Endodermal cell (in vitro differentiated cells): Measurements from ENCODE around the gene F2RL1. TPM values are rescaled to one million over a fixed set of nuclear protein-coding genes. Genes with fewer than 3 reads are reported as not detected.

Source experiments
- DNase-seq: peaks from one replicate; pipeline ENCODE4 v3.0.0-alpha.2; 2017
- H3K27ac ChIP-seq: 2 replicates; pipeline ENCODE4 v1.5.1; 2013; ENCODE audit warnings: mild to moderate bottlenecking, low read depth, low read length, moderate library complexity
- H3K27me3 ChIP-seq: 2 replicates; pipeline ENCODE4 v1.6.1; 2013; ENCODE audit warnings: mild to moderate bottlenecking, low read length, moderate library complexity; ENCODE audit not compliant: insufficient read depth, control insufficient read depth, poor library complexity, severe bottlenecking
- H3K36me3 ChIP-seq: 2 replicates; pipeline ENCODE4 v1.7.0; 2013; ENCODE audit warnings: mild to moderate bottlenecking, low read length, moderate library complexity; ENCODE audit not compliant: control insufficient read depth, insufficient read depth
- H3K4me1 ChIP-seq: one replicate; pipeline ENCODE4 v1.7.0; 2013; ENCODE audit warnings: low read length; ENCODE audit not compliant: control insufficient read depth, insufficient read depth
- H3K4me3 ChIP-seq: 2 replicates; pipeline ENCODE4 v1.5.1; 2013; ENCODE audit warnings: mild to moderate bottlenecking, low read length, moderate library complexity
- H3K9ac ChIP-seq: 2 replicates; pipeline ENCODE4 v1.6.1; 2013; ENCODE audit warnings: mild to moderate bottlenecking, low read length, moderate library complexity; ENCODE audit not compliant: poor library complexity, severe bottlenecking; ENCODE audit errors: extremely low read depth
- H3K9me3 ChIP-seq: 2 replicates; pipeline ENCODE4 v1.6.1; 2013; ENCODE audit warnings: mild to moderate bottlenecking, low read length, moderate library complexity; ENCODE audit not compliant: control insufficient read depth
- H3K27ac Mint-ChIP-seq: 2 replicates; pipeline ENCODE4 v1.8.0; 2020; ENCODE audit warnings: mixed read lengths
- H3K27me3 Mint-ChIP-seq: 2 replicates; pipeline ENCODE4 v1.8.0; 2021; ENCODE audit warnings: mild to moderate bottlenecking, mixed read lengths; ENCODE audit not compliant: insufficient read depth
- H3K36me3 Mint-ChIP-seq: 2 replicates; pipeline ENCODE4 v1.8.0; 2020; ENCODE audit warnings: low read depth, mixed read lengths
- H3K4me1 Mint-ChIP-seq: 2 replicates; pipeline ENCODE4 v1.8.0; 2020; ENCODE audit warnings: mixed read lengths
- H3K4me3 Mint-ChIP-seq: 2 replicates; pipeline ENCODE4 v1.8.0; 2020; ENCODE audit warnings: mild to moderate bottlenecking, moderate library complexity, mixed read lengths
- H3K9me3 Mint-ChIP-seq: 2 replicates; pipeline ENCODE4 v1.8.0; 2020; ENCODE audit warnings: mild to moderate bottlenecking, mixed read lengths
- CTCF ChIP-seq: fragments of 200-600 bp; sonication (generic); conservative IDR thresholded peaks from 2 replicates; pipeline ENCODE4 v1.5.0; 2021; ENCODE audit warnings: antibody characterized with exemption, mild to moderate bottlenecking
- WGBS, 2 experiments: methylation state at CpG; one replicate each; pipeline versions ENCODE4 v1.1.5 to v1.1.7; 2013; ENCODE audit warnings: missing lambda C conversion rate in 2 of 2, mixed read lengths in 1 of 2; ENCODE audit not compliant: insufficient coverage in 1 of 2, insufficient read length in 1 of 2; 5-methylcytosine and 5-hydroxymethylcytosine counted together
- total RNA-seq, 2 donors: library from RNA; stranded (reverse); fragmentation: NEBNext Ultra II Directional in 1 of 2; extraction: Animal tissue kit (Norgen Biotek cat#: 25700) in 1 of 2; gene quantifications; 2 replicates in 1 of 2; 3 replicates in 1 of 2; pipeline ENCODE4 v1.2.1, GENCODE V29; 2021

F2RL1 gene
- total RNA-seq, 2 donors from 2014 or later: 13.4 to 18.2 TPM

DNA sequence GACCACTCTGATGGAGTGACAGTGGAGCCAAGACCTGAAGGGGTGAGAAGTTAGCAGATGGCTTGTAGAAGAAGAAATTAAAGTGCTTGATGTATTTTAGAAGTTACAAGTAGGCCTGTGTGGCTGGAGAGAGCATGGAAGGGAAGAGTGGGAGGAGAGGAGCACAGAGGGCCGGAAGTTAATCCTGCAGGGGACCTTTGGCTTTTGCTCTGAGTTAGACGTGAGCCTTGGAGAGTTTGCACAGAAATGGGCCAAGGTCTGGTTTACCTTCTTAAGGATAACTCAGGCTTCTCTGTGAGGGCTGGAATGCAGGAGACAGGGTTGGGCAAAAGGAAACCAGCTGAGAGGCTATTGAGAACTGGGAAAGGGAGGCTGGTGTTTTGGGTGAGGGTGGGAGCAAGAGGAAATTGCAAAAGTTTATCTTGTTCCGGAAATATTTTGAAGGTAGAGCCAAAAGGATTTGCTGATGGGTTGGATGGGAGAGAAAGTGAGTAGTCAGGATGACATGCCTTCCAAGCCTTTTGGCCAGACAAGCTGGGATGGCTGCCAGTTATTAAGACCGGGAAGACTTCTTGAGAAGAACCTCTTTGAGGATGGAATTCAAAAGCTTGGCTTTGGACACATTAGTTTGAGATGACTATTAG lies 17.5 kb upstream of the F2RL1 start:
- H3K27me3 ChIP-seq: peaks cover 4% of the 10 kb centered on the region
- Mint-ChIP-seq H3K27me3 (peaks cover 3% of the 10 kb centered on the region), H3K4me3 (no peak overlapping the region), H3K4me1 (peaks cover 7% of the 10 kb centered on the region), H3K36me3 (no peaks in the 10 kb centered on the region), H3K9me3 (no peaks in the 10 kb centered on the region), H3K27ac (no peak overlapping the region)
- no peaks in the 10 kb centered on the region for H3K9me3 ChIP-seq
- H3K27ac ChIP-seq: no peak overlapping the region
- H3K4me1 ChIP-seq: no peaks in the 10 kb centered on the region
- no peak for DNase-seq
- no peak overlapping the region for H3K4me3 ChIP-seq
- H3K36me3 ChIP-seq: no peaks in the 10 kb centered on the region
- WGBS, 2 experiments: 77 to 90% methylated on average over 3 to 4 of the region's 4 CpGs
- no peak overlapping the region for H3K9ac ChIP-seq
- no peak for TF ChIP-seq CTCF

DNA sequence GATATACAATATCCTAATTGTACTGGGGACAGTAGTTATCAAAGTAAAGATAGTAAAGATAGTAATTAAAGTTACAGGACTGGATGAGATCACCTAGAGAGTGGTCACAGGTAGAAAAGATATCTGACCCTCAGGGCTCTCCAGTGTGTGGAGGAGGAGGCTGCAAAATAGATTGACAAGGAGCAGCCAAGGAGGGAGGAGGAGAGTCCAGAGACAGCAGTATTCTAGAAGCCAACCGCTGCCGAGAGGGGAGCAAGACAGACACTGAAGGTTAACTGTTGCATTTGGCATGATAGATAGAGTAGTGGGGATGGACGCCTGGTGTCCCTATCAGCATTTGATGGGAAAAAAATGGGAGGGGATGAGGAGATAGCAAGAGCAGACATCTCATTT lies 17.0 kb upstream of the F2RL1 start:
- 87 to 93% methylated on average over 3 of the region's 3 CpGs for WGBS, 2 experiments
- H3K4me3 ChIP-seq: no peak overlapping the region
- Mint-ChIP-seq H3K27ac (no peak overlapping the region), H3K4me1 (peaks cover 9% of the 10 kb centered on the region), H3K4me3 (no peak overlapping the region), H3K36me3 (no peaks in the 10 kb centered on the region), H3K9me3 (no peaks in the 10 kb centered on the region), H3K27me3 (peaks cover 3% of the 10 kb centered on the region)
- no peak overlapping the region for H3K27ac ChIP-seq
- peaks cover 4% of the 10 kb centered on the region for H3K27me3 ChIP-seq
- H3K9ac ChIP-seq: no peak overlapping the region
- DNase-seq: no peak
- H3K9me3 ChIP-seq: no peaks in the 10 kb centered on the region
- H3K36me3 ChIP-seq: no peaks in the 10 kb centered on the region
- TF ChIP-seq CTCF: no peak
- H3K4me1 ChIP-seq: no peaks in the 10 kb centered on the region

DNA sequence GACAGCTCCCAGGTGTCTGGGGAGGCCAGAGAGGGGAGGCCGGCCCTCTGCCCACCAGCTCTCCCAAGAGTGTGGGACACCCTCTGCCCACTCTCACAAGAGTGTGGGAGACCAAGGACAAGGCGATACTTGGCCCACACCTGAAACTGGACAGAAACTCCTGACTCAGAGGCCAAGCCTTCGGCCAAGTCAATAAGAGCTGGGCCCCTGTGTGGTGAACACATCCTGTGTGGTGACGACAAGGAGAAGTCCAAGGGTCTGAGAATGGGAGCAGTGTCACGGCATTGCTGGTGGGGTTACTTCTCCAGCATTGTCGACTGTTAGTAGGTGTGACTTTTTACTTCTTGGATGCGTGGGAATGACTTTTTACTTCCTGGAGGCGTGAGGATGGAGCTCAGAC lies 14.6 kb upstream of the F2RL1 start:
- WGBS, 2 experiments: 92 to 97% methylated on average over 6 to 8 of the region's 8 CpGs
- no peak overlapping the region for H3K27ac Mint-ChIP-seq
- peaks cover 4% of the 10 kb centered on the region for H3K27me3 ChIP-seq
- H3K4me1 Mint-ChIP-seq: peaks cover 27% of the 10 kb centered on the region
- no peak for DNase-seq
- H3K4me3 ChIP-seq: no peak overlapping the region
- H3K27ac ChIP-seq: no peak overlapping the region
- no peak for TF ChIP-seq CTCF
- no peak overlapping the region for H3K4me3 Mint-ChIP-seq
- peaks cover 3% of the 10 kb centered on the region for H3K27me3 Mint-ChIP-seq
- H3K9me3 Mint-ChIP-seq: no peaks in the 10 kb centered on the region
- peaks cover 6% of the 10 kb centered on the region for H3K4me1 ChIP-seq
- no peaks in the 10 kb centered on the region for H3K36me3 ChIP-seq
- H3K9ac ChIP-seq: no peak overlapping the region
- no peaks in the 10 kb centered on the region for H3K9me3 ChIP-seq
- no peaks in the 10 kb centered on the region for H3K36me3 Mint-ChIP-seq
